Left kidney (tissue), 2 donors: Measurements from ENCODE around the gene CERKL. TPM values are rescaled to one million over a fixed set of nuclear protein-coding genes. Genes with fewer than 3 reads are reported as not detected.
A peak's percentile ranks its signal among the peaks of the same experiment; 100 is the strongest.

Experiments used
- DNase-seq: peaks from one replicate; pipeline ENCODE4 v3.0.0-alpha.2; 2013
- polyA plus RNA-seq: library from polyadenylated mRNA; unstranded; fragments of 120-200 nt; gene quantifications from one replicate; pipeline ENCODE4 v1.2.1, GENCODE V29; 2013; ENCODE audit not compliant: insufficient read length

CERKL gene
- polyA plus RNA-seq, 1 donor, result 20.3 TPM

DNA sequence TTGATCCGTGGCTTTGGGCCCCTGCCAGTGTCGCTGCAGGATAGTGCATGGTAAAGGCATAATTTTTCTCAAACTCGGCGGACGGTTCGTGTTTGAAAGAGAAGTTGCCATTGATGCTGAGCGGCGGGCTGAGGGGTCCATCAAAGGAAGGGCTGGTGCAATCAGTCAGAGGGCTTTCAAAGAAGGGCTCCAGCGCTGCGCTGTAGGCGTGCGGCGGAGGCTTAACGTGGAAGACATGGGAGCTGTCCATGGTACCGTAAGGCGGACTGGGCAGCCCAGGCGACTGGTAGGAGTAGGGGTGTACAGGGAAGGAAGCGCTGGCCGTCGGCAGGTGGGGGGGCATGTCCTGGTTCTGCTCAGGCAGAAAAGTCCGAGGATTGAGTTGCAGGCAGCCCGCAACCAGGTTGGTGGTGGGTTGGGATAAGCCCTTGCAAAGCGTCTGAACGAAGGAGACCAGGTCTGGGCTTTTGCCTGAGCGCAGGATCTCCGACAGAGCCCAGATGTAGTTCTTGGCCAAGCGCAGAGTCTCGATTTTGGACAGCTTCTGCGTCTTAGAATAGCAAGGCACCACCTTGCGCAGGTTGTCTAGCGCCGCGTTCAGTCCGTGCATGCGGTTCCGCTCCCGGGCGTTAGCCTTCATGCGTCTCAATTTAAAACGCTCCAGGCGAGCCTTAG lies 21.1 kb upstream of the CERKL start:
- DNase-seq, result peak; percentile 91

GRCh38 chr2:181675254-181675653 lies 18.3 kb upstream of the CERKL start:
- no peak for DNase-seq

- DNase-seq, result no peak
These were observed 17.6 kb upstream of the CERKL start for GRCh38 chr2:181674461-181674860.

DNA sequence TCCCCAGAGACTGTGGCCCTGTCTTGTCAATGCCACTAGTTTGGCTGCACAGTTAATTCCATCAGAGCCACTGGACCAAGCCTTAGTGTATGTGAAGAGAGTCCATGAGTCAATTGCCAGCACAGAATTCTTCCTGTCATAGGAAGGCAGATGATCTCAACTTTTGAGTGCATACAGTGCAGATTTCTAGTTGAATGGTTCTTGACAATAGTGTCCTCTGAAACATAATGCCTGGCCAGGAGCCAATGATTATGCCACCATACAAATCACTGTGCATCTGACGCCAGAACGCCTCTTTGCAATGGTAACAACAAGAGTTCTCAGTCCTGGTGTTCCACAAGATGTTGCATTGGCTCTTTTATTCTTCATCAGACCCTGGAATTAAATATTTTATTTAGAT lies 16.3 kb upstream of the CERKL start:
- no peak for DNase-seq

- DNase-seq, result no peak
These were observed 15.5 kb upstream of the CERKL start for GRCh38 chr2:181672255-181673008.

DNA sequence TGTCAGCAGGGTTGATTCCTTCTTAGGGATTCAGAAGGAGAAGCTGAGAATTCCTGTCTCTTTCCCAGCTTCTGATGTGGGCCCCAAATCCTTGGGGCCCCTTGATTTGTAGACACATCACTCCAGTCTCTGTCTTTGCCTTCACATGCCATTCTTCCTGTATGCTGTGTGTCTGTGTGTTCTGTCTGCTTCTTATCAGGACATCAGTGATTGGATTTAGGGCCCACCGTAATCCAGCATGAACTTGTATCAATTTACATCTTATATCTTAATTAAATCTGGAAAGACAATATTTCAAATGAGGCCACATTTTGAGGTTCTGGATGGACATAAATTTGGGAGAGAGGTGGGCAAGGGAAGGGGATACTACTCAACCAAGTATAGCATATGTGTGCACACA lies 13.7 kb upstream of the CERKL start:
- DNase-seq, result no peak

- no peak for DNase-seq
These were observed 10.3 kb upstream of the CERKL start for GRCh38 chr2:181667234-181667633.

DNA sequence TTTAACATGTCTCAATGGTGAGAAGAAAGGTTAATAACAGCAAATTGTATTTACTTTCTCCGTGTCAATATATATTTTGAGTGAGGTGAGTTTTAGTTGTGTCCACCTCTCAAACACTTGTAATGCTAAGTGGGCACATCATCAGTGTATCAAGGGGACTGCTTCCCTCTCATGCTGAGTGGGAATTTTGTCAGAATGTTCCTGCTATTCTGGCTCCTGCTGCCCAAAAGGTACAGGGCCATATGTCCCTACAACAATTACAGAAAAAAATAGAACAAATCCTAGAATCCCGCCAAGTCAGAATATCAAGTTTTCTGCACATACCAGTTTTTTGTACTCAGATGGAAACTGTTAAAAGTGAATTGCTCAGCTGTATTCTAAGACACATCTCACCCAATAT lies 5.4 kb upstream of the CERKL start:
- DNase-seq, result no peak

- DNase-seq, result no peak
These were observed 3.3 kb upstream of the CERKL start for GRCh38 chr2:181660181-181660580.

DNA sequence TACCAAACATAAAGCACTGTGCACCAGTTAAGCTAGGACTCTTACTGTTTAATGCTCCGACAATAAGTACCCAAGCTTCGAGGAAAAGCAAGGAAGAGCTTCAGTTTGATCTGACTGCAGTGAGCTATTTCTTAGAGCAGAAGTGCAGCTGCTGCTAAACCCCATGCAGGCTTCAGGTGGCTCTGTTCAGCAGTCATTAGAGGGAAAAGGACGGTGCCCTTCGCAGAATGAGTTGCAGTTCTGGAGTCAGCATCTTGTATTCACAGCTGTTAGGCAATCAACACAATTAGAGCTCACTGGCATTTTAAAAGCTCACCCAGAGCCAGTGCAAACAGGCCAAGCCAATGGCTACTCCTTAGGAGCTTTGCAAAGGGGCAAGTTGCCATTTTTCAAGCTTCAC lies 1.5 kb upstream of the CERKL start:
- no peak for DNase-seq

- no peak for DNase-seq
These were observed 474 bp upstream of the CERKL start for GRCh38 chr2:181657379-181657778.

GRCh38 chr2:181655519-181655918 lies 1.4 kb downstream of the CERKL start:
- no peak for DNase-seq

GRCh38 chr2:181649436-181649979 lies 7.4 kb downstream of the CERKL start:
- DNase-seq, result no peak

GRCh38 chr2:181648478-181649155 lies 8.3 kb downstream of the CERKL start:
- DNase-seq, result no peak

- DNase-seq, result no peak
These were observed 10.4 kb downstream of the CERKL start for GRCh38 chr2:181646415-181646987.

GRCh38 chr2:181643151-181643550 lies 13.8 kb downstream of the CERKL start:
- no peak for DNase-seq

DNA sequence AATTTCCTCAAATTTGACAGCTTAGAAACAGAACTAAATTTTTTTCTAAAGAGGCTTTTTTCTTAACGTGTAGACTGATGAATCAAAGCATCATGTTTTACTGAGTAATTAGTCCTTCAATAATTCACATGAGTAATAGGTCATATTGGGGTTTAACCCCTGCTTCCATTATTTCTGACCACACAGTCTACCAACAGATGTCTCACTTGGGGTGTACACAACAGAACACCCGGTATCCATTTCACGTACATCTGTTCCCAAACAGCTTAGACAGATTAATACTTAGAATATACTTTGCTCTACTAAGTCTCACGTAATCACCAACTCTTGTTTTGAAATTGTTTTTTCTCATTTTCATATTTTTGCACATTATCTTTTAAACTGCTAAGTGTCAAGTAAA lies 14.8 kb downstream of the CERKL start:
- no peak for DNase-seq

DNA sequence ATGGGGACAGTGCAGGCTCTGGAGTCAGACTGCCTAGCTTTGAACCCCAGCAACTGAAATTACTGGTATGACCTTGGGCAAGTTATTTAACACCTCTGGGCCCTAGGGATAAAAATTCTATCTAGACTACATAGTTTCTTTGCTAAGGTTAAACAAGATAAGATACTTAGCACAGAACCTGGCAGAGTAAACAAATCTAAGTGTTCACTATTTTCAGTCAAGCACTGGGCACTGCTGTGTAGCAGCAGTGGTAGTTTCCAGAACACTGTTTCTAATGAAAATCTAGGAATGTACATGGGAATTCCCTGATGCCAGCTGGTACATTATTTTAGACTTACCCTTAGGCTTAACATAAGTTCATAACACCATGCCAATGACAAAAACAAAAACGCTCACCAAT lies 17.2 kb downstream of the CERKL start:
- DNase-seq, result no peak

- no peak for DNase-seq
These were observed 24.0 kb downstream of the CERKL start for GRCh38 chr2:181632733-181633401.

DNA sequence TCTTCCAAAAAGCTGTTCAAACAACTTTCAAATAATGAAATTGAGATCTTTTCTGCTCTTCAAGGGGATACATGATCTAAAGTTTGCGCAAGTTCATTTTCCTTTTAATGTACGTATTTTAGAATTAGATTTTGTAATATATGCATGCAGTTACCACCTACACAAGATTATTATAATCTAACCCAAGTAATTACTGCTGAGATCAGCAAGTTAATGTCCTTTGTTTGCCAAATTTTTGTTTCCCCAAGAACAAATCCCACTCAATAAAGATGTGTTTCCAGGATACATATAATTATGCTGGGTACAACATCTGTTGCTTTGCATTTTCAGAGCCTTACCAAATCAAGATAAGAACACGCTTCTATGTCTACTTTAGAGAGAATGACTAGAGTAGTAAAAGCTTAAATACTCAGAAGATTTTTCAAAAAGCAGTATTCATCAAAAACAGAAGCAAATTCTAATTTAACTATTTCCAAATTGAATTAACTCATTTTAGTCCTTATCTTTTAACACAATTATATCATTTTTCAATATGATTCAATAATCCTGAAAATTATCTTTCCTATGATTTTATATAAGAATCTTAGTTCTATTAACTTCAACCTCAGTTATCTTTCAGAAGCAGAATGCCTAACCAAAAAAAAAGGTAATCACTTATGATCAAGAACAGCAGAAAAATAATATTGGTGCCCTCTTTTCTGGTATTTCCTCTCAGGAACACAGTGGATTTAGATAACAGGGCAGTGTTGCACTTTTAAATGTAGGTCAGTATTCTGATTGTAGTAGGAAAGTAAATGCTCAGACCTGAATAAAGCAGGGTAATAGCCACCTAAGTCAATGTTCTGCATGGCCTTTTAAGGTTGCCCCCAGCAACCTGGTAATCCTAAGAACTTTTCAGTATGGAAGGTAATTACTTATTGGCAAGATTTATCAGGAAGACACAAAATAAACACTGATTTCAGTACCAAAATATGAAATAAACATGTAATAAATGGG lies 28.0 kb downstream of the CERKL start:
- DNase-seq, result no peak

DNA sequence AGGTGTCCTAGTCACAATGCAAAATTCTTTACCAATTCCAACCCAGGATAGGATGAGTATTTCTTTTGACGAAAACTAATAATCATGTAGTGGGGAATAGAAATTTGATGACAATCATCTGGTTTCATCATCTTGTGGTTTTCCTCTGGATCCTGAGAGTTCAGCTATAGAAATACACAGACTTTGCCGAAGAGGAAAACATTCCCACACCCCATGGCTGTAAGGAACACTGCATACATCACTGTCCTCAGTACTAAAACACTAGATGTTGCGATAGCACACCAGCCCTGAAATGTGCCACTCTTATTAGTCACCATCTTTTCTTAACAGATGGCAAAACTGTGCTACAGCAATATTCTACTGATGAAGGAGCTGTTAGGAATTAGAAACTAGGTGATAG lies 29.4 kb downstream of the CERKL start:
- DNase-seq, result no peak
